OCI-LY1 (cell line): Measurements from ENCODE around the gene AMDHD1.

ENCODE experiments used
- CTCF ChIP-seq: fragments of 200-600 bp; sonication (generic), shearing (Covaris generic); IDR thresholded peaks from 2 replicates; pipeline ENCODE4 v1.5.1; 2017; ENCODE audit warnings: mild to moderate bottlenecking, antibody characterized with exemption, low read length, moderate library complexity, mixed read lengths
- EZH2 ChIP-seq: fragments of 200-600 bp; sonication (generic), shearing (Covaris generic); IDR thresholded peaks from 2 replicates; pipeline ENCODE4 v1.8.0; 2017; ENCODE audit warnings: borderline replicate concordance, mixed run types, mild to moderate bottlenecking, antibody characterized with exemption, low read length, moderate library complexity, mixed read lengths

GRCh38 chr12:95962222-95962621, 19.1 kb downstream of the AMDHD1 start:
- TF ChIP-seq EZH2, result no peak
- TF ChIP-seq CTCF, result no peak
